Choroid plexus epithelial cell (primary cell): ENCODE data around the gene CDK12.
"Not testable (repeated sequence)": the region's sequence is repeated elsewhere in the genome, so short reads cannot be mapped to it uniquely, and the experiment has no call there.

Source experiments
- DNase-seq: peaks from one replicate; pipeline ENCODE4 v3.0.0-alpha.2; 2010; ENCODE audit warnings: low read depth
- H3K4me3 ChIP-seq: 2 replicates; pipeline ENCODE4 v1.5.1; 2011; ENCODE audit warnings: low read depth, mild to moderate bottlenecking, control low read depth, low read length, moderate library complexity
- CTCF ChIP-seq: conservative IDR thresholded peaks from 2 replicates; pipeline ENCODE4 v1.5.1; 2011; ENCODE audit warnings: low read depth, mild to moderate bottlenecking, control low read depth, inconsistent platforms, low read length, moderate library complexity

Gene CDK12

GRCh38 chr17:39530513-39530912, 69.2 kb downstream of the CDK12 start:
- no peak for TF ChIP-seq CTCF
- H3K4me3 ChIP-seq: no peak overlapping the region
- no peak for DNase-seq

GRCh38 chr17:39531252-39531651, 70.0 kb downstream of the CDK12 start:
- TF ChIP-seq CTCF: no peak
- no peak for DNase-seq
- no peak overlapping the region for H3K4me3 ChIP-seq

GRCh38 chr17:39533891-39534290, 72.6 kb downstream of the CDK12 start:
- DNase-seq: peak; percentile 58
- no peak overlapping the region for H3K4me3 ChIP-seq

GRCh38 chr17:39534768-39535405, 73.6 kb downstream of the CDK12 start:
- TF ChIP-seq CTCF: no peak
- no peak overlapping the region for H3K4me3 ChIP-seq
- DNase-seq: no peak

More at GRCh38 chr17:39533891-39534290, 72.6 kb downstream of the CDK12 start:
- no peak for TF ChIP-seq CTCF

GRCh38 chr17:39536468-39536867, 75.2 kb downstream of the CDK12 start:
- TF ChIP-seq CTCF: no peak
- H3K4me3 ChIP-seq: no peak overlapping the region
- no peak for DNase-seq

GRCh38 chr17:39537364-39537763, 76.1 kb downstream of the CDK12 start:
- H3K4me3 ChIP-seq, DNase-seq: not testable (repeated sequence)

GRCh38 chr17:39538866-39539265, 77.6 kb downstream of the CDK12 start:
- no peak for DNase-seq
- H3K4me3 ChIP-seq: no peak overlapping the region
- TF ChIP-seq CTCF: no peak

- TF ChIP-seq CTCF: no peak
- H3K4me3 ChIP-seq: no peak overlapping the region
- no peak for DNase-seq
Observed at GRCh38 chr17:39540611-39541010, 79.3 kb downstream of the CDK12 start.
